Measurements from ENCODE around the gene KRT74.

KRT74 gene

GRCh38 chr12:52573743-52574142 lies at the start of gene KRT74:
Gene KRT74 (minus strand): TSS chr12:52573843. CDS start chr12:52573777, 66 bp downstream.
- Histone ChIP-seq H3K9me3 (ENCODE audit: control insufficient read depth, low read length) (no peaks in the 10 kb centered on the region), H3K4me3 (ENCODE audit: low read length) (no peak within 1 kb of the TSS), H3K4me1 (ENCODE audit: control insufficient read depth, insufficient read depth, low read length) (no peaks in the 10 kb centered on the region), H3K36me3 (ENCODE audit: control insufficient read depth, insufficient read depth, low read length, severe bottlenecking) (no peaks in the 10 kb centered on the region), H3K27me3 (replicated peaks; ENCODE audit: control insufficient read depth, insufficient read depth, low read length) (peaks cover 72% of the 10 kb centered on the region), H3K9ac (ENCODE audit: low read length) (no peak within 1 kb of the TSS)
- DNase-seq (ENCODE audit: low read depth), result no peak

- Histone ChIP-seq H3K4me3 (ENCODE audit: low read length) (no peak overlapping the region), H3K27me3 (replicated peaks; ENCODE audit: control insufficient read depth, insufficient read depth, low read length) (peaks cover 49% of the 10 kb centered on the region), H3K4me1 (ENCODE audit: control insufficient read depth, insufficient read depth, low read length) (no peaks in the 10 kb centered on the region), H3K9me3 (ENCODE audit: control insufficient read depth, low read length) (peaks cover 17% of the 10 kb centered on the region), H3K9ac (ENCODE audit: low read length) (no peak overlapping the region), H3K36me3 (ENCODE audit: control insufficient read depth, insufficient read depth, low read length, severe bottlenecking) (no peaks in the 10 kb centered on the region)
- DNase-seq (ENCODE audit: low read depth), result no peak
Measured at GRCh38 chr12:52622349-52622748, 48.7 kb upstream of the KRT74 start.

- H3K4me3 ChIP-seq (ENCODE audit: low read length), result no peak overlapping the region
- DNase-seq (ENCODE audit: low read depth), result no peak
Measured at GRCh38 chr12:52618866-52619265, 45.2 kb upstream of the KRT74 start.

GRCh38 chr12:52618216-52618615 lies 44.6 kb upstream of the KRT74 start, which contains the start of gene KRT73:
Gene KRT73 (minus strand): TSS chr12:52618559. CDS start chr12:52618524, 35 bp downstream.
- no peak within 1 kb of the TSS for H3K9ac ChIP-seq (ENCODE audit: low read length)
- no peak for DNase-seq (ENCODE audit: low read depth)
- no peaks in the 10 kb centered on the region for H3K36me3 ChIP-seq (ENCODE audit: control insufficient read depth, insufficient read depth, low read length, severe bottlenecking)
- H3K27me3 ChIP-seq (replicated peaks; ENCODE audit: control insufficient read depth, insufficient read depth, low read length), result peaks cover 45% of the 10 kb centered on the region
- peaks cover 4% of the 10 kb centered on the region for H3K9me3 ChIP-seq (ENCODE audit: control insufficient read depth, low read length)
- no peak within 1 kb of the TSS for H3K4me3 ChIP-seq (ENCODE audit: low read length)
- no peaks in the 10 kb centered on the region for H3K4me1 ChIP-seq (ENCODE audit: control insufficient read depth, insufficient read depth, low read length)

More at GRCh38 chr12:52618866-52619265, 45.2 kb upstream of the KRT74 start:
- H3K4me1 ChIP-seq (ENCODE audit: control insufficient read depth, insufficient read depth, low read length), result no peaks in the 10 kb centered on the region
- H3K9ac ChIP-seq (ENCODE audit: low read length), result no peak overlapping the region
- H3K27me3 ChIP-seq (replicated peaks; ENCODE audit: control insufficient read depth, insufficient read depth, low read length), result peaks cover 41% of the 10 kb centered on the region
- H3K9me3 ChIP-seq (ENCODE audit: control insufficient read depth, low read length), result peaks cover 8% of the 10 kb centered on the region
- H3K36me3 ChIP-seq (ENCODE audit: control insufficient read depth, insufficient read depth, low read length, severe bottlenecking), result no peaks in the 10 kb centered on the region

GRCh38 chr12:52617403-52617785 lies 43.8 kb upstream of the KRT74 start:
- H3K36me3 ChIP-seq (ENCODE audit: control insufficient read depth, insufficient read depth, low read length, severe bottlenecking), result no peaks in the 10 kb centered on the region
- no peak overlapping the region for H3K9ac ChIP-seq (ENCODE audit: low read length)
- DNase-seq (ENCODE audit: low read depth), result no peak
- H3K27me3 ChIP-seq (replicated peaks; ENCODE audit: control insufficient read depth, insufficient read depth, low read length), result peaks cover 48% of the 10 kb centered on the region
- H3K4me1 ChIP-seq (ENCODE audit: control insufficient read depth, insufficient read depth, low read length), result no peaks in the 10 kb centered on the region
- H3K4me3 ChIP-seq (ENCODE audit: low read length), result no peak overlapping the region
- H3K9me3 ChIP-seq (ENCODE audit: control insufficient read depth, low read length), result no peaks in the 10 kb centered on the region

- no peaks in the 10 kb centered on the region for H3K9me3 ChIP-seq (ENCODE audit: control insufficient read depth, low read length)
- H3K4me3 ChIP-seq (ENCODE audit: low read length), result no peak overlapping the region
- no peak overlapping the region for H3K9ac ChIP-seq (ENCODE audit: low read length)
- peaks cover 54% of the 10 kb centered on the region for H3K27me3 ChIP-seq (replicated peaks; ENCODE audit: control insufficient read depth, insufficient read depth, low read length)
- no peak for DNase-seq (ENCODE audit: low read depth)
- no peaks in the 10 kb centered on the region for H3K4me1 ChIP-seq (ENCODE audit: control insufficient read depth, insufficient read depth, low read length)
- H3K36me3 ChIP-seq (ENCODE audit: control insufficient read depth, insufficient read depth, low read length, severe bottlenecking), result no peaks in the 10 kb centered on the region
Measured at GRCh38 chr12:52616680-52617402, 43.2 kb upstream of the KRT74 start.

GRCh38 chr12:52615912-52616311 lies 42.3 kb upstream of the KRT74 start:
- no peak for DNase-seq (ENCODE audit: low read depth)
- Histone ChIP-seq H3K4me1 (ENCODE audit: control insufficient read depth, insufficient read depth, low read length) (no peaks in the 10 kb centered on the region), H3K9me3 (ENCODE audit: control insufficient read depth, low read length) (no peaks in the 10 kb centered on the region), H3K36me3 (ENCODE audit: control insufficient read depth, insufficient read depth, low read length, severe bottlenecking) (no peaks in the 10 kb centered on the region), H3K9ac (ENCODE audit: low read length) (no peak overlapping the region), H3K4me3 (ENCODE audit: low read length) (no peak overlapping the region), H3K27me3 (replicated peaks; ENCODE audit: control insufficient read depth, insufficient read depth, low read length) (peaks cover 58% of the 10 kb centered on the region)

- Histone ChIP-seq H3K4me3 (ENCODE audit: low read length) (no peak overlapping the region), H3K9me3 (ENCODE audit: control insufficient read depth, low read length) (no peaks in the 10 kb centered on the region), H3K4me1 (ENCODE audit: control insufficient read depth, insufficient read depth, low read length) (no peaks in the 10 kb centered on the region), H3K9ac (ENCODE audit: low read length) (no peak overlapping the region), H3K36me3 (ENCODE audit: control insufficient read depth, insufficient read depth, low read length, severe bottlenecking) (no peaks in the 10 kb centered on the region), H3K27me3 (replicated peaks; ENCODE audit: control insufficient read depth, insufficient read depth, low read length) (peaks cover 56% of the 10 kb centered on the region)
- no peak for DNase-seq (ENCODE audit: low read depth)
Measured at GRCh38 chr12:52615208-52615868, 41.7 kb upstream of the KRT74 start.

- DNase-seq (ENCODE audit: low read depth), result no peak
- H3K9ac ChIP-seq (ENCODE audit: low read length), result no peak overlapping the region
- no peaks in the 10 kb centered on the region for H3K4me1 ChIP-seq (ENCODE audit: control insufficient read depth, insufficient read depth, low read length)
Measured at GRCh38 chr12:52614381-52615207, 41.0 kb upstream of the KRT74 start.

GRCh38 chr12:52613384-52614030 lies 39.9 kb upstream of the KRT74 start:
- peaks cover 63% of the 10 kb centered on the region for H3K27me3 ChIP-seq (replicated peaks; ENCODE audit: control insufficient read depth, insufficient read depth, low read length)
- no peak overlapping the region for H3K4me3 ChIP-seq (ENCODE audit: low read length)
- H3K4me1 ChIP-seq (ENCODE audit: control insufficient read depth, insufficient read depth, low read length), result no peaks in the 10 kb centered on the region
- H3K9ac ChIP-seq (ENCODE audit: low read length), result no peak overlapping the region
- DNase-seq (ENCODE audit: low read depth), result no peak
- no peaks in the 10 kb centered on the region for H3K36me3 ChIP-seq (ENCODE audit: control insufficient read depth, insufficient read depth, low read length, severe bottlenecking)
- no peaks in the 10 kb centered on the region for H3K9me3 ChIP-seq (ENCODE audit: control insufficient read depth, low read length)

More at GRCh38 chr12:52614381-52615207, 41.0 kb upstream of the KRT74 start:
- Histone ChIP-seq H3K9me3 (ENCODE audit: control insufficient read depth, low read length) (no peaks in the 10 kb centered on the region), H3K27me3 (replicated peaks; ENCODE audit: control insufficient read depth, insufficient read depth, low read length) (peaks cover 60% of the 10 kb centered on the region), H3K36me3 (ENCODE audit: control insufficient read depth, insufficient read depth, low read length, severe bottlenecking) (no peaks in the 10 kb centered on the region), H3K4me3 (ENCODE audit: low read length) (no peak overlapping the region)

Data from adipocyte (in vitro differentiated cells).